ENCODE data around the gene ARHGAP8. TPM values are rescaled to one million over a fixed set of nuclear protein-coding genes. Genes with fewer than 3 reads are reported as not detected.

ARHGAP8 gene
- total and polyA plus RNA-seq, 10 donors: 2.7 to 71.6 (median 19.7) TPM

GRCh38 chr22:44709881-44710392 is 42.4 kb upstream of the ARHGAP8 start:
- DNase-seq: peak; percentile 81

GRCh38 chr22:44710474-44711240 is 41.7 kb upstream of the ARHGAP8 start:
- DNase-seq: peak; percentile 80
- peaks cover 21 to 100% (median 72%) of the 10 kb centered on the region in 6 donors for H3K4me1 ChIP-seq
- intact Hi-C loops (cut with DNase I; ENCODE audit: low total_unique reads): no loop called here

More at GRCh38 chr22:44709881-44710392, 42.4 kb upstream of the ARHGAP8 start:
- Histone ChIP-seq H3K27ac (peak overlapping the region; percentile 39 to 87 (median 81)), H3K4me1 (peaks cover 21 to 100% (median 76%) of the 10 kb centered on the region in 6 donors), H3K36me3 (peaks cover 0 to 19% (median 0%) of the 10 kb centered on the region in 6 donors), H3K9me3 (no peaks in the 10 kb centered on the region), H3K4me3 (peak overlapping the region in 2 of 8 donors; percentile 4 to 41), H3K27me3 (replicated peaks in 1 of 7) (no peaks in the 10 kb centered on the region)
- TF ChIP-seq CTCF (IDR thresholded peaks at IDR 0.05 in 8 of 11, conservative IDR thresholded peaks at IDR 0.05 in 3 of 11): no peak
- TF ChIP-seq POLR2AphosphoS5 (IDR thresholded peaks at IDR 0.05): peak in 2 of 3 donors; percentile 17 to 71
- TF ChIP-seq POLR2A (IDR thresholded peaks at IDR 0.05): no peak
- WGBS, 5 donors: 72 to 85% (median 79%) methylated on average over 11 to 12 of the region's 12 CpGs
- intact Hi-C loops (cut with DNase I; ENCODE audit: low total_unique reads): no loop called here

GRCh38 chr22:44711241-44711560 is 41.2 kb upstream of the ARHGAP8 start:
- no peaks in the 10 kb centered on the region for H3K27me3 ChIP-seq (replicated peaks in 1 of 7)
- TF ChIP-seq POLR2AphosphoS5 (IDR thresholded peaks at IDR 0.05): no peak
- no peak for TF ChIP-seq CTCF (IDR thresholded peaks at IDR 0.05 in 8 of 11, conservative IDR thresholded peaks at IDR 0.05 in 3 of 11)
- no peak for TF ChIP-seq POLR2A (IDR thresholded peaks at IDR 0.05)
- 23 to 63% (median 34%) methylated on average over 4 of the region's 4 CpGs for WGBS, 5 donors
- peak overlapping the region; percentile 37 to 87 (median 81) for H3K27ac ChIP-seq
- H3K36me3 ChIP-seq: peaks cover 0 to 27% (median 5%) of the 10 kb centered on the region in 6 donors
- intact Hi-C loops (cut with DNase I; ENCODE audit: low total_unique reads): no loop called here
- no peak for DNase-seq
- H3K4me1 ChIP-seq: peaks cover 19 to 100% (median 72%) of the 10 kb centered on the region in 6 donors
- no peak overlapping the region for H3K4me3 ChIP-seq
- no peaks in the 10 kb centered on the region for H3K9me3 ChIP-seq

More at GRCh38 chr22:44710474-44711240, 41.7 kb upstream of the ARHGAP8 start:
- Histone ChIP-seq H3K9me3 (no peaks in the 10 kb centered on the region), H3K36me3 (peaks cover 0 to 22% (median 3%) of the 10 kb centered on the region in 6 donors), H3K27ac (peak overlapping the region; percentile 37 to 87 (median 81)), H3K27me3 (replicated peaks in 1 of 7) (no peaks in the 10 kb centered on the region), H3K4me3 (peak overlapping the region in 2 of 8 donors; percentile 4 to 41)
- TF ChIP-seq POLR2A (IDR thresholded peaks at IDR 0.05): no peak
- TF ChIP-seq CTCF (IDR thresholded peaks at IDR 0.05 in 8 of 11, conservative IDR thresholded peaks at IDR 0.05 in 3 of 11): no peak
- peak; percentile 11 to 26 (median 17) for TF ChIP-seq POLR2AphosphoS5 (IDR thresholded peaks at IDR 0.05)
- WGBS, 5 donors: 39 to 73% (median 45%) methylated on average over 22 to 23 of the region's 23 CpGs
